NT2/D1 (cell line): ENCODE measurements around the gene KRTAP5-3.

Experiments used
- SUZ12 ChIP-seq: IDR thresholded peaks from 2 replicates; pipeline ENCODE4 v1.6.1; 2011; ENCODE audit not compliant: insufficient read length, insufficient read depth; ENCODE audit errors: extremely low read depth
- YY1 ChIP-seq: IDR thresholded peaks from 2 replicates; pipeline ENCODE4 v1.6.1; 2011; ENCODE audit not compliant: insufficient read length, insufficient read depth
- ZNF274 ChIP-seq: IDR thresholded peaks from 2 replicates; pipeline ENCODE4 v1.6.1; 2011; ENCODE audit warnings: mild to moderate bottlenecking, low read depth, low read length

- no peak for TF ChIP-seq ZNF274
- TF ChIP-seq YY1 = no peak
- TF ChIP-seq SUZ12 = no peak
Measured at GRCh38 chr11:1604711-1605110, 3.6 kb downstream of the KRTAP5-3 start.
